Measurements from ENCODE around the gene LAMTOR3.

LAMTOR3 gene

GRCh38 chr4:99861120-99861905 lies 32.9 kb downstream of the LAMTOR3 start:
- DNase-seq (ENCODE audit: low spot score): no peak

GRCh38 chr4:99860521-99860920 lies 33.7 kb downstream of the LAMTOR3 start:
- DNase-seq (ENCODE audit: low spot score): no peak

GRCh38 chr4:99859618-99860017 lies 34.6 kb downstream of the LAMTOR3 start:
- no peak for DNase-seq (ENCODE audit: low spot score)

DNA sequence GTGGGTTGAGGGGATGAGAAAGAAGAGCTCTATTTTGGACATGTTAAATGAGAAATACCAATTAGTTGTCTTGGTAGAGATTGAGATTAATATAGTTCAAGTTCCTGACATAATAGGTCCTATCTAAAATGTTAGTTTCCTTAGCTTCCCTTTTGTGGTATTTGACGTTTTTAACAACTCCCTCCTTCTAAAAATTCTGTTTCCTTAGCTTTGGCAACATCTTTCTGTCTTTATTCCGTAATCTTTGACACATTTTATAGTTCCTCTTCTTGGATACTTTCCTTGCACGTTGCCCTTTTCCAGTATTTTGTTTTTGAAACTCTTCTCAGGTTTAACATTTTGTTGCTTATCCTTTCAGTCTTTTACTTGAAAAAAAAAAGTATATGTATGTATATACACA lies 36.9 kb downstream of the LAMTOR3 start:
- no peak for DNase-seq (ENCODE audit: low spot score)

- DNase-seq (ENCODE audit: low spot score): no peak
These were observed 38.1 kb downstream of the LAMTOR3 start for GRCh38 chr4:99856166-99856565.

DNA sequence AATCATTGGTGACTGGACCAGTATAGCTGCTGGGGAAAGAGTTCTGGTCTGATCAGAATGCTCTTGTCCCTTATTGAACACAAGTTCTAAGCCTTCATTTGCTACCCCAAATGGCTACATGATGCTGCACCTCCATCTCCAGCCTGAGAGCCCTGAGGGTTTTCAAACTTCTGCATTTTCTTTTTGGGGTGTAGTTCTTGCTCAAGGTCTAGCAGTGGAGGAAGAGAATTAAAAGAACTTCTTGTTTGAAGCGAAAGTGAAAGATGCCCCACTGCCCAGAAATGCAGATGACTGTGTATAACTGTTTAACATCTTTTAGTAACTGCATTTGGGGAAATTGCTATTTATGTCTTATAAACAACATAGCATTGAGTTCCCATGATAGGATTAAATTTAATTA lies 38.5 kb downstream of the LAMTOR3 start:
- DNase-seq (ENCODE audit: low spot score): no peak

- DNase-seq (ENCODE audit: low spot score): no peak
These were observed 40.2 kb downstream of the LAMTOR3 start for GRCh38 chr4:99853999-99854398.

- DNase-seq (ENCODE audit: low spot score): no peak
These were observed 41.0 kb downstream of the LAMTOR3 start for GRCh38 chr4:99853190-99853589.

DNA sequence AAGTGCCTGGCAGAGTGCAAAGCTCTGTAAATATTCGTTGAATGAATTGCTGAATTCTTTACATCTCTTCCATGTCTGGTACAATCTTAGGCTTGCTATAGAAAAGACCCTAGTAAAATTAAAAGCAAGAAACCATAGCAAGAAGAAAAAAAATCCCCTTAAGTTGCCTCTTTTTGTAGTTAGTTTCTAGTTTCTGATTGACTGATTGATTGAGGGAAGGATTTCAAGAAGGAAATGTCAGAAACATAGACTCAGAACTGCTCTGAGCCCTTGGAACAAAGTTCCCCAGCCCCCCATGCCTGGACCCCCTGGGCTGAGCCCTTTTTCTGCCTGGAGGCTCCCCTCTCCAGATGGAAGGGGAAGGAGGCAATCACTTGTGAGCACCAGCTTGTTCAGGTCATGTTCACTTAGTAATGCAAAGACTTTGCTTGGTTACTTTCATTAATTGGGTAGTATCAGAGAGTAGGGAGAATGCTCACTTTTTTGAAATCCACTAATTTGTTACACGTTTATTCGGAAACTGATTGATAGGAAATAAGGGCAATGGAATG lies 42.0 kb downstream of the LAMTOR3 start:
- DNase-seq (ENCODE audit: low spot score): no peak

GRCh38 chr4:99848591-99849001 lies 45.6 kb downstream of the LAMTOR3 start:
- no peak for DNase-seq (ENCODE audit: low spot score)

DNA sequence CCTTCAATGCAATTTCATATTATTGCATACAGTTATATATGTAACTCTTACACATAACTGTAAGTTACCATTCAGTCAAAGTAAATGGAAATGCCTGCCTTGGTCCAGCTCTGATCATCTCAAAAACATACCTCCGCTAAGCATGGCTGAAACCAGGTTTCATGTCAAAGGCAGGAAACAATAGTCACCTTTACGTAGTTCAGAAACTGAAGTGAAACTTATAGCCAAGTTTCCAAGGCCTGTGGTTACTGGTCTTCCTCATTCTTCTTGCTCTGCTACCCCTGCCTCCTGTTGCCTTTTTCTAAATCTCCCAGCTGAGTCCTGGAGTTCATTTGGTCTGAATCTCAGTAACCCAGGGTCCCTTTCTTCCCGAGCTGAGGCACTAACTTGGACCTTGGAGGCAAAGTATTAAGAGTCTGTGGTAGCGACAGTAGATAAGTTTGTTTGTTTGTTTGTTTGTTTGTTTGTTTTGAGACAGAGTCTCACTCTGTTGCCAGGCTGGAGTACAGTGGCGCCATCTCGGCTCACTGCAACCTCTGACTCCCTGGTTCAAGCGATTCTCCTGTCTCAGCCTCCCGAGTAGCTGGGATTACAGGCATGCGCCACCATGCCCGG lies 46.8 kb downstream of the LAMTOR3 start:
- DNase-seq (ENCODE audit: low spot score): no peak

- DNase-seq (ENCODE audit: low spot score): no peak
These were observed 47.3 kb downstream of the LAMTOR3 start for GRCh38 chr4:99846891-99847290.

- no peak for DNase-seq (ENCODE audit: low spot score)
These were observed 48.3 kb downstream of the LAMTOR3 start for GRCh38 chr4:99845708-99846469.

- DNase-seq (ENCODE audit: low spot score): no peak
These were observed 49.0 kb downstream of the LAMTOR3 start for GRCh38 chr4:99845179-99845578.

DNA sequence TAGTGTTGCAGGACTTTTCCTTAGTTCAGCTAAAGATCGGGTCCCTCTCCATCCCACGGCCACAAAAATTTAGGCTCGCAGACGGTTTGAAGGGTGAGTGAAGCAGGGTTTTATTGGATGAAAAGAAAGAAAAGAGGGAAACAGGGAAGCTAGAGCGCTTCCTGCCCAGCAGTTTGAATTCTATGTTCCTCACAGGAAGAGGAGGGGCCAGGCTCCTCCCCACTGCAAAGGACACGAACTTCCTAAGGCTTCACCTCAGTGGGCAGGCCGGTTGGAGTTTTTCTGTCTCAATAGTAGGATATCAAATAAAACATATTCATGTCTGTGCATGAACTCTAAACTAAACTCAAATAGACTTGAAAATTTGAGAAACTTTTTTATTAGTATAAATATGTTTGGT lies 50.2 kb downstream of the LAMTOR3 start:
- no peak for DNase-seq (ENCODE audit: low spot score)

GRCh38 chr4:99843413-99843812 lies 50.8 kb downstream of the LAMTOR3 start:
- DNase-seq (ENCODE audit: low spot score): no peak

GRCh38 chr4:99841129-99841528 lies 53.1 kb downstream of the LAMTOR3 start:
- DNase-seq (ENCODE audit: low spot score): no peak

DNA sequence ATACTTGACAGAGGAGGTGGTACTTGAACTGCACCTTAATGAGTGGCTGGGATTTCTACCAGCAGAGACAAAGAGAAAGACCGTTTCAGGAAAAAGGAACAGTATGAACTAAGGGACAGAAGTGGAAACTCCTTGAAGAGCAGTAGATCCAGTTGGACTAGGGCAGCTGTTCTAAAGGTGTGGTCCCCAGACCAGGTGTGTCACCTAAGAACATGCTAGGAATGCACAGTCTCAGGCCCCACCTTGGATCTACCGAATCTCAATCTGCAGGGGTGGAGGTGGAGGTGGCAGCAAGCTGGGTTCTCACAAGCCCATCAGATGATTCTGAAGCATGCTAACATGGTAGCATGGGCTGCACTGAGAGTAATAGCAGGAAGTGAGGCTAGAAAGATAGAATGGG lies 55.3 kb downstream of the LAMTOR3 start:
- no peak for DNase-seq (ENCODE audit: low spot score)

DNA sequence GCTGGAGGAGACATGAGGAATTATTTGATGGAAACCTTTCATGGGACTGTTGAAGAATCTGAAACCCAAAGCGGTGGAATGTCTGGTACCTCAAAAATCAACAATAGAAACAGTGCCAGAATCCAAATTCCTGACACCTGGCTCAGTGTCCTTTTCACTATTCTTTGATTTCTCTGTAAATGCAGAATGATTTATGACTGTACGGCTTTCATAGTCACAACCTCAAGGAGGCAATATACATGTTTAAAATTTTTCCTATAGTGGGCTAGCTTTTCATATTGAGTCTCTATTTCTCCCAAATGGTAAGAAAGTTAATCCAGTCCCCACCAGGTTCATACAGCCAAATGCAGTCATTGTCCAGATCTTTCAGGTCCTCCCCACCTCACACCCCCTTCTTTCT lies 58.3 kb downstream of the LAMTOR3 start:
- no peak for DNase-seq (ENCODE audit: low spot score)

DNA sequence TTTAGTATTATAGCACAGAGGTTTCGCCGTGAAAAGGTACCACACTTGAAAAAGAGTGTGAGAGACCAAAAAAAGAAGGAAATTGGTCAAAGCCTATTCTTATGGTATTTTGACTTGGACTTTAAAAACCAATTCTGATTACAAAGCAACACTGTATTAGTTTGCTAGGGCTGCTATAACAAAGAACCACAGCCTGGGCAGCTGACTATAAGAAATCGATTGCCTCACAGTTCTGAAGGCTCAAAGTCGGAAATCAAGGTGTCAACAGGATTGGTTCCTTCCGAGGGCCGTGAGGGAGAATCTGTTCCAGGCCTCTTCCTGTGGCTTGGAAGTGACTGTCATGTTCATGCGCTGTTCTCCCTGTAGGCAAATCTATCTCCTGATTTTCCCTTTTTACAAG lies 59.7 kb downstream of the LAMTOR3 start:
- no peak for DNase-seq (ENCODE audit: low spot score)

- DNase-seq (ENCODE audit: low spot score): no peak
These were observed 60.5 kb downstream of the LAMTOR3 start for GRCh38 chr4:99833756-99834155.

DNA sequence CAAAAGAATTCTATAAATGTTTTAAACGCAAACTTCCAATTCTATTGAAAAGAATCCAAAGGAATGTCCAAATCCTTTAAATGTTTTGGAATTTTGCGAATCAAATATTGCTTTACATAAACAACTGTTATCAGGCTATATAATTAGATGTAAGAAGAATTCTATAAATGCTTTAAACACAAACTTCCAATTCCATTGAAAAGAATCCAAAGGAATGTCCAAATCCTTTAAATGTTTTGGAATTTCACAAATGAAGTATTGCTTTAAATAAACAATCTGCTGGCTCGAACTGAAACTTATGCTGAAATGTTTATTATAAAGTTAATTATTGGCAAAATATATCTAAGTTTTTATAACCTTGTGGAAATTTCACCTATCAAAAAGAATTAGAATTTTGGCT lies 61.5 kb downstream of the LAMTOR3 start:
- no peak for DNase-seq (ENCODE audit: low spot score)

DNA sequence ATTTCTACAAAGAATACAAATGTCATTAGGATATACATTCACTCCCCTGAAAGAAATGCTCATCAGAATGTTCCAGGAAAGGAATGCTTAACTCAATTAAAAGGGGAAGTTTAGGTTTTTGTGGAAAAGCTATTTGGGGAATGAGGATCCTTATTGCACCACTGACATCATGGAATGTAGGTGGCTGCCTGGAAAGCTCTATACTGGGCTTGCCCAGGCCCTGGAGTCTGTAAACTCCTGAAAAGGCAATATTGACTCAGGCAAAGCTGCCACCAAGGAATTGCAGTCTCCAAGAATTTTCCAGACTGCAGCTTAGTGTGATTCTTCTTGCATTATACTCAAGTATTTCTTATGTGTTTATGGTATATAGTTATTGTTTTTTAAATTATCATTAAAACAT lies 61.9 kb downstream of the LAMTOR3 start:
- DNase-seq (ENCODE audit: low spot score): no peak
